Muscle of leg (tissue), 11 donors: ENCODE data around the gene B9D2. TPM values are rescaled to one million over a fixed set of nuclear protein-coding genes. Genes with fewer than 3 reads are reported as not detected.

Experiments
- DNase-seq: peaks from one replicate; pipeline ENCODE4 v3.0.0; 2013
- H3K27ac ChIP-seq: one replicate; pipeline ENCODE4 v1.5.1; 2013; ENCODE audit warnings: mild to moderate bottlenecking, low read length, control low read depth
- H3K27me3 ChIP-seq: one replicate; pipeline ENCODE4 v1.6.1; 2013; ENCODE audit warnings: low read length; ENCODE audit not compliant: control insufficient read depth, insufficient read depth
- H3K36me3 ChIP-seq: one replicate; pipeline ENCODE4 v1.6.1; 2013; ENCODE audit warnings: low read length; ENCODE audit not compliant: control insufficient read depth, insufficient read depth
- H3K4me1 ChIP-seq: one replicate; pipeline ENCODE4 v1.6.1; 2013; ENCODE audit warnings: low read length; ENCODE audit not compliant: control insufficient read depth, insufficient read depth
- H3K4me3 ChIP-seq: one replicate; pipeline ENCODE4 v1.5.1; 2013; ENCODE audit warnings: low read length, control low read depth
- H3K9me3 ChIP-seq: replicated peaks from 2 replicates; pipeline ENCODE4 v1.6.1; 2013; ENCODE audit warnings: low read depth, low read length; ENCODE audit not compliant: control insufficient read depth
- WGBS: methylation state at CpG from one replicate; pipeline ENCODE4 v1.1.5; 2013; ENCODE audit warnings: missing lambda C conversion rate; ENCODE audit not compliant: insufficient coverage; 5-methylcytosine and 5-hydroxymethylcytosine counted together
- polyA plus RNA-seq, 8 donors: library from polyadenylated mRNA; unstranded; fragments of 120-200 nt; gene quantifications; one replicate each; pipeline versions ENCODE4 v1.2.1 to v1.2.3, GENCODE V29; 2013; ENCODE audit warnings: inconsistent platforms in 1 of 8, low replicate concordance in 1 of 8; ENCODE audit not compliant: insufficient read length in 8 of 8, insufficient read depth in 1 of 8
- total RNA-seq: library from RNA; stranded (reverse); fragments of 120-200 nt; gene quantifications from one replicate; pipeline ENCODE4 v1.2.4, GENCODE V29; 2013

The B9D2 gene
- total and polyA plus RNA-seq, 9 donors: 1.7 to 4.6 (median 2.4) TPM

DNA sequence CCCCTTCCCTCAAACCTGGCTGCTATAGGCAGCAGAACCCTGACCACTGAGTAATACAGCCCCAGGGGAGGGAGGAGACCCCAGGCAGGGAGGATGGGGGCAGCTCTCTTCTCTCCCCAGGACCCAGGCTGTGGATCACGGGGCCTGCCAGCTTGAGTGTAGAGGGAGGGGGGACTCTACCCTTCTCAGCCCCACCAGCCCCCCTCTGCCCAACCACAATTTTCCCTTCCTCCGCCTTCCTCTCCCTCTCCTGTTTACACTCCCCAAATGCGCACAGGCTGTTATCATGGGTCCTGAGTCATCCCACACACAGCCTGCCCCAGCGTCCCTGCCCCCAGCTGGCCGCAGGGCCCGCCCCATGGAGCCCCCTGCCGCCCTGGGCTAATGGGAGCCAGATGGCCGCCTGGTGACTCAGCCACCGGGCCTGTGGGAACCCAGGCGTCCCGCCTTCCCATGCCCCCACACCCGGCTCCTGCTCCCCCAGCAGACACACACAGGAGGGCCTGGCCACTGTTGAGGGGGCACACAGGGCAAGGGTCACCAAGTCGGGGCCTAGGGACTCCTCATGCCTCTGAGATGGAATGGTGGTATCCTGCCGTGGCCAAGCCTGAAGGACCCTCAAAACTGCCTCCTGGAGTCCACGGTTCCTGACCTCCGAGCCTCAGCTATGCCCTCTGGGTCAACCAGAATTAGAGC lies 40.4 kb downstream of the B9D2 start:
- Histone ChIP-seq H3K9me3 (no peaks in the 10 kb centered on the region), H3K36me3 (peaks cover 55% of the 10 kb centered on the region), H3K27ac (peak overlapping the region; percentile 20), H3K4me3 (no peak overlapping the region), H3K4me1 (peaks cover 66% of the 10 kb centered on the region), H3K27me3 (peaks cover 8% of the 10 kb centered on the region)
- DNase-seq: peak; percentile 43
- 33% methylated on average over 7 of the region's 16 CpGs for WGBS

DNA sequence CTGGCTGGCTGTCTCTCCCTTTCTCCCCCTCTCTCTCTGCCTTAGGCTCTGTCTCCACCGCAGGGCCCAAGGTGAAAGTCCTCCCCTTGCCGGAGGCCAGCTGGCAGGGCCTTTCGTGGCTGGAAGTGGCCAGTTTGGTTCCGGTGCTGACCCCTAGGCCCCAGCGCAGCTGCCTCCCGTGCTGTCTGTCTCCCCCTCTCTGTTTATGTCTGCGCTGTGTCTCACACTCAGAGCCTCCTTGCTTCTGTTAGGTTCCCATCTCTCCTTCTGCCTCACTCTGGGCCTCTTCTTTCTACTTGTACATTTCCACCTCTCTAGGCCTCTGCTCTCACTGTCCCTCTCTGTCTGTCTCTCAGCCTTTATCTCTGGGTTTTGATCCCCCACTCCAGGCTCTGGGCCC lies 40.9 kb downstream of the B9D2 start:
- no peak overlapping the region for H3K4me3 ChIP-seq
- peak overlapping the region; percentile 20 for H3K27ac ChIP-seq
- 51% methylated on average over 7 of the region's 7 CpGs for WGBS
- peaks cover 60% of the 10 kb centered on the region for H3K4me1 ChIP-seq
- DNase-seq: no peak
- H3K9me3 ChIP-seq: no peaks in the 10 kb centered on the region
- peaks cover 59% of the 10 kb centered on the region for H3K36me3 ChIP-seq
- peaks cover 8% of the 10 kb centered on the region for H3K27me3 ChIP-seq

GRCh38 chr19:41322451-41322850 lies 41.5 kb downstream of the B9D2 start:
- 72% methylated on average over 3 of the region's 11 CpGs for WGBS
- H3K36me3 ChIP-seq: peaks cover 60% of the 10 kb centered on the region
- no peak for DNase-seq
- H3K4me3 ChIP-seq: no peak overlapping the region
- H3K9me3 ChIP-seq: no peaks in the 10 kb centered on the region
- H3K27me3 ChIP-seq: peaks cover 7% of the 10 kb centered on the region
- H3K4me1 ChIP-seq: peaks cover 54% of the 10 kb centered on the region
- no peak overlapping the region for H3K27ac ChIP-seq

GRCh38 chr19:41321600-41322270 lies 42.2 kb downstream of the B9D2 start:
- Histone ChIP-seq H3K9me3 (no peaks in the 10 kb centered on the region), H3K4me1 (peaks cover 47% of the 10 kb centered on the region), H3K36me3 (peaks cover 67% of the 10 kb centered on the region), H3K4me3 (no peak overlapping the region), H3K27ac (no peak overlapping the region), H3K27me3 (peaks cover 3% of the 10 kb centered on the region)
- 44% methylated on average over 9 of the region's 10 CpGs for WGBS
- peak; percentile 53 for DNase-seq

DNA sequence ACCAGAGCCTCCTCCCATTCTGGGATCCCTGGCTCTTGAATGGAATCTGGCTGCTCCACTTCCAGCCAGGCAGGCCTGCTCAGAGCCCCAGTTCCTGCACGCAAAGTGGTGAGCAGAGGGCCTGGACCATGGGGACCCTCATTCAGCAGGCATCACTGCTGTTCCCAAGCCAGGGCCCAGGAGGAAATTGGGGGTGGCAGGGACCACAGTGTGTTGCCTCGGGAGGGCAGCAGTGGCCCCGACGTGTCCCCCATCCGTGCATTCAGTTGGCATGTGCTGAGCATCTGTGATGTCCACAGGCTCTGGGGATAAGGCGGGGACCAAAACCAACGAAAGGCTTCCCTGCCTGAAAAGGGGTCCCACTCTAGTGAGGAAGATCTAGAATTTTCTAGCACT lies 42.7 kb downstream of the B9D2 start:
- peaks cover 42% of the 10 kb centered on the region for H3K4me1 ChIP-seq
- no peak overlapping the region for H3K27ac ChIP-seq
- 57% methylated on average over 7 of the region's 7 CpGs for WGBS

GRCh38 chr19:41320568-41320967 lies 43.4 kb downstream of the B9D2 start:
- 100% methylated on average over 1 of the region's 4 CpGs for WGBS
- Histone ChIP-seq H3K9me3 (no peaks in the 10 kb centered on the region), H3K27me3 (no peaks in the 10 kb centered on the region), H3K36me3 (peaks cover 79% of the 10 kb centered on the region), H3K27ac (no peak overlapping the region), H3K4me1 (peaks cover 36% of the 10 kb centered on the region), H3K4me3 (no peak overlapping the region)
- DNase-seq: no peak

More for the DNA sequence above, 42.7 kb downstream of the B9D2 start:
- H3K27me3 ChIP-seq: peaks cover under 1% of the 10 kb centered on the region
- H3K9me3 ChIP-seq: no peaks in the 10 kb centered on the region
- peaks cover 72% of the 10 kb centered on the region for H3K36me3 ChIP-seq
- DNase-seq: no peak
- no peak overlapping the region for H3K4me3 ChIP-seq

GRCh38 chr19:41320185-41320518 lies 43.8 kb downstream of the B9D2 start:
- Histone ChIP-seq H3K27ac (no peak overlapping the region), H3K36me3 (peaks cover 83% of the 10 kb centered on the region), H3K27me3 (no peaks in the 10 kb centered on the region), H3K9me3 (no peaks in the 10 kb centered on the region), H3K4me1 (peaks cover 32% of the 10 kb centered on the region), H3K4me3 (no peak overlapping the region)
- no peak for DNase-seq
- WGBS: 87% methylated on average over 9 of the region's 11 CpGs

GRCh38 chr19:41319500-41320184 lies 44.3 kb downstream of the B9D2 start:
- DNase-seq: no peak

GRCh38 chr19:41318696-41319499 lies 45.1 kb downstream of the B9D2 start:
- Histone ChIP-seq H3K9me3 (no peaks in the 10 kb centered on the region), H3K4me3 (no peak overlapping the region), H3K27ac (no peak overlapping the region), H3K4me1 (peaks cover 19% of the 10 kb centered on the region), H3K27me3 (no peaks in the 10 kb centered on the region), H3K36me3 (peaks cover 87% of the 10 kb centered on the region)
- WGBS: 80% methylated on average over 18 of the region's 19 CpGs
- no peak for DNase-seq

More at GRCh38 chr19:41319500-41320184, 44.3 kb downstream of the B9D2 start:
- Histone ChIP-seq H3K27ac (no peak overlapping the region), H3K4me1 (peaks cover 27% of the 10 kb centered on the region), H3K4me3 (no peak overlapping the region), H3K36me3 (peaks cover 85% of the 10 kb centered on the region), H3K9me3 (no peaks in the 10 kb centered on the region), H3K27me3 (no peaks in the 10 kb centered on the region)
- WGBS: 83% methylated on average over 9 of the region's 20 CpGs
